Caco-2 (cell line): ENCODE measurements around the gene RB1. TPM values are rescaled to one million over a fixed set of nuclear protein-coding genes. Genes with fewer than 3 reads are reported as not detected.

ENCODE experiments used
- BruUV-seq: library from RNA; stranded (reverse); fragments of 400-500 nt; replicated peaks from 2 replicates; lab custom pipeline; 2021; lab: Mats Ljungman, UMichigan
- CTCF ChIA-PET: fragments of 300-600 bp; sonication (Branson Sonifier 250); formaldehyde crosslinking; loops from one replicate; lab custom pipeline; 2022; ENCODE audit warnings: antibody characterized with exemption; lab: Charles Lee
- POLR2A ChIA-PET: fragments of 300-600 bp; sonication (Branson Sonifier 250); formaldehyde crosslinking; loops from one replicate; lab custom pipeline; 2022; ENCODE audit warnings: antibody characterized with exemption; lab: Charles Lee
- DNase-seq, 2 experiments: peaks; one replicate each; pipeline versions ENCODE4 v3.0.0 to v3.0.0-alpha.2; 2020 to 2022
- H3K27me3 ChIP-seq: replicated peaks from 2 replicates; pipeline ENCODE4 v1.6.0; 2011; ENCODE audit warnings: low read length; ENCODE audit not compliant: control insufficient read depth, insufficient read depth
- H3K36me3 ChIP-seq: 2 replicates; pipeline ENCODE4 v1.5.1; 2011; ENCODE audit warnings: low read length; ENCODE audit not compliant: control insufficient read depth, insufficient read depth
- H3K4me1 ChIP-seq: fragments of 250-450 bp; sonication (Bioruptor Pico); 2 replicates; pipeline ENCODE4 v1.5.1; 2020; ENCODE audit warnings: mild to moderate bottlenecking
- H3K4me3 ChIP-seq: 2 replicates; pipeline ENCODE4 v1.5.1; 2011; ENCODE audit warnings: low read depth, mild to moderate bottlenecking, control low read depth, low read length
- H3K9me3 ChIP-seq: fragments of 250-450 bp; sonication (Bioruptor Pico); 2 replicates; pipeline ENCODE4 v1.5.1; 2020; ENCODE audit warnings: mild to moderate bottlenecking, moderate library complexity
- H3K27ac Mint-ChIP-seq: one replicate; pipeline ENCODE4 v1.8.0; 2022; ENCODE audit warnings: mixed read lengths; ENCODE audit not compliant: unreplicated experiment
- H3K27me3 Mint-ChIP-seq: one replicate; pipeline ENCODE4 v1.8.0; 2022; ENCODE audit warnings: mixed read lengths; ENCODE audit not compliant: insufficient read depth, unreplicated experiment
- H3K36me3 Mint-ChIP-seq: one replicate; pipeline ENCODE4 v1.8.0; 2022; ENCODE audit warnings: mild to moderate bottlenecking, mixed read lengths; ENCODE audit not compliant: insufficient read depth, unreplicated experiment
- H3K4me1 Mint-ChIP-seq: one replicate; pipeline ENCODE4 v1.8.0; 2022; ENCODE audit warnings: low read depth, mixed read lengths; ENCODE audit not compliant: unreplicated experiment
- H3K4me3 Mint-ChIP-seq: one replicate; pipeline ENCODE4 v1.8.0; 2022; ENCODE audit warnings: mild to moderate bottlenecking, moderate library complexity, mixed read lengths; ENCODE audit not compliant: unreplicated experiment
- H3K9me3 Mint-ChIP-seq: one replicate; pipeline ENCODE4 v1.8.0; 2022; ENCODE audit warnings: mixed read lengths; ENCODE audit not compliant: unreplicated experiment
- intact Hi-C: fragments of 100-400 bp; cut with micrococcal nuclease; formaldehyde crosslinking; loops from one replicate; pipeline ENCODE4 v1.10.0; 2022; ENCODE audit not compliant: unreplicated experiment
- total RNA-seq: library from RNA; stranded (reverse); gene quantifications from 2 replicates; pipeline ENCODE4 v1.2.3, GENCODE V29; 2022
- TF ChIP-seq, protein P1 (sequence below), 2 experiments: fragments of 200-600 bp in 1 of 2; IDR thresholded peaks; 1 replicate in 1 of 2; 2 replicates in 1 of 2; pipeline versions ENCODE4 v1.5.1 to v1.8.0; 2011 to 2022; ENCODE audit warnings: antibody characterized with exemption in 1 of 2, control low read depth in 1 of 2, inconsistent platforms in 1 of 2, low read depth in 1 of 2, low read length in 1 of 2, mild to moderate bottlenecking in 1 of 2, moderate library complexity in 1 of 2; ENCODE audit not compliant: insufficient read depth in 1 of 2, severe bottlenecking in 1 of 2, unreplicated experiment in 1 of 2

Gene RB1
- total RNA-seq, 1 experiment from 2014 or later = 24.1 TPM

DNA sequence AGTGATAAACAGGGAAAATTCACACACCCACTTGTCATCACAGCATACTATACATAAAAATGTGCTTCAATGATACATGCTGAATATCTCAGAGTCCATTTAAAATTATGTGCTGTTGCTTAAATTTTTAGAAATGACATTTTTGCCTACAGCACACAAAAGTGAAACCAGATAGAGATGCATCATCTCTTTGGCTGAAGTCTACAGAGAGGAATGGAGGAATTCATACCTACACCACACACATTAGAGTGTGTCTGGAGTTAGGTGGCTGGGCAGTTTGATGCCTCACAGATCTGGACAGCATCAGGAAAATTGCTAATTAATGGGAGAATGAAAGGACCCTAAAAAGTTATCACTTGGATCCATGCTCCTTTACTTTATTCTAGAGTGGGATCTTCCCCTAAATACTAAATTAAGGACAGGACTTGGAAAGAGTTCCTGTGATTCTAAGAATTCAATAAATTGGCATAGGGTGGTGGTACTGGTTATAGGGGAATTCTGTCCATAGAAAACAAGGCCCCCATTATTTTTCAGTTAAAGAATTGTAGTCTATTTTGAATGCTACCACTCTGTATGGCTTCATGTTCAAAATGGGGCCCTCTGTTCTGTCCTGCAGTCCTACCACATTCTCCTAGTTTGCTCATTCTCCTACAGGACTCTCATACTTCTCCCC, 188.0 kb downstream of the RB1 start:
- no peak overlapping the region for H3K27ac Mint-ChIP-seq
- BruUV-seq = no TSS peak

DNA sequence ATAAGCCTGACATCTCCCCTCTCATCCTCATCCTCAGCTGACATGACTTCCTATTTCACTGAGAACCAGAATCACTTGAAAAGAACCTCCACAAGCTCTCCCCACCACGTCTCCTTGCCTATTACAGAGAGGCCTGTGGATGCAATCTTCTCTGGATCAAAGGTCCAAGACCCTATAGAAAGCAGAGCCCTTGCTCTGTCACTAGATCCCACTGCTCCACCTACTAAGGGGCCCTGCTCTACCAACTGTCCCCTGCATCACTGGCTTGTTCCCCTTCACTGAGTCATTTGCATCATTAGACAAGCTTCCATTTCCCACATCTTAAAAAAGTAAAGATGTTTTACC, 188.5 kb downstream of the RB1 start:
- intact Hi-C loops = no loop called here
- H3K36me3 ChIP-seq = no peaks in the 10 kb centered on the region

More for the DNA sequence above, 188.0 kb downstream of the RB1 start:
- no peaks in the 10 kb centered on the region for H3K36me3 Mint-ChIP-seq
- DNase-seq = no peak
- H3K4me3 Mint-ChIP-seq = no peak overlapping the region
- H3K27me3 Mint-ChIP-seq = no peaks in the 10 kb centered on the region
- H3K4me1 ChIP-seq = no peaks in the 10 kb centered on the region
- no peaks in the 10 kb centered on the region for H3K9me3 ChIP-seq
- intact Hi-C loops = no loop called here
- no peaks in the 10 kb centered on the region for H3K4me1 Mint-ChIP-seq
- ChIA-PET CTCF (no interaction called here), POLR2A (no interaction called here)
- no peaks in the 10 kb centered on the region for H3K9me3 Mint-ChIP-seq
- H3K36me3 ChIP-seq = no peaks in the 10 kb centered on the region
- H3K27me3 ChIP-seq = no peaks in the 10 kb centered on the region
- H3K4me3 ChIP-seq = no peak overlapping the region
- TF ChIP-seq, protein P1, sequence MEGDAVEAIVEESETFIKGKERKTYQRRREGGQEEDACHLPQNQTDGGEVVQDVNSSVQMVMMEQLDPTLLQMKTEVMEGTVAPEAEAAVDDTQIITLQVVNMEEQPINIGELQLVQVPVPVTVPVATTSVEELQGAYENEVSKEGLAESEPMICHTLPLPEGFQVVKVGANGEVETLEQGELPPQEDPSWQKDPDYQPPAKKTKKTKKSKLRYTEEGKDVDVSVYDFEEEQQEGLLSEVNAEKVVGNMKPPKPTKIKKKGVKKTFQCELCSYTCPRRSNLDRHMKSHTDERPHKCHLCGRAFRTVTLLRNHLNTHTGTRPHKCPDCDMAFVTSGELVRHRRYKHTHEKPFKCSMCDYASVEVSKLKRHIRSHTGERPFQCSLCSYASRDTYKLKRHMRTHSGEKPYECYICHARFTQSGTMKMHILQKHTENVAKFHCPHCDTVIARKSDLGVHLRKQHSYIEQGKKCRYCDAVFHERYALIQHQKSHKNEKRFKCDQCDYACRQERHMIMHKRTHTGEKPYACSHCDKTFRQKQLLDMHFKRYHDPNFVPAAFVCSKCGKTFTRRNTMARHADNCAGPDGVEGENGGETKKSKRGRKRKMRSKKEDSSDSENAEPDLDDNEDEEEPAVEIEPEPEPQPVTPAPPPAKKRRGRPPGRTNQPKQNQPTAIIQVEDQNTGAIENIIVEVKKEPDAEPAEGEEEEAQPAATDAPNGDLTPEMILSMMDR (IDR thresholded peaks at IDR 0.05; ENCODE audit: insufficient read depth in 1 of 2, low read depth in 1 of 2, low read length in 1 of 2, severe bottlenecking in 1 of 2, unreplicated experiment in 1 of 2) = no peak

DNA sequence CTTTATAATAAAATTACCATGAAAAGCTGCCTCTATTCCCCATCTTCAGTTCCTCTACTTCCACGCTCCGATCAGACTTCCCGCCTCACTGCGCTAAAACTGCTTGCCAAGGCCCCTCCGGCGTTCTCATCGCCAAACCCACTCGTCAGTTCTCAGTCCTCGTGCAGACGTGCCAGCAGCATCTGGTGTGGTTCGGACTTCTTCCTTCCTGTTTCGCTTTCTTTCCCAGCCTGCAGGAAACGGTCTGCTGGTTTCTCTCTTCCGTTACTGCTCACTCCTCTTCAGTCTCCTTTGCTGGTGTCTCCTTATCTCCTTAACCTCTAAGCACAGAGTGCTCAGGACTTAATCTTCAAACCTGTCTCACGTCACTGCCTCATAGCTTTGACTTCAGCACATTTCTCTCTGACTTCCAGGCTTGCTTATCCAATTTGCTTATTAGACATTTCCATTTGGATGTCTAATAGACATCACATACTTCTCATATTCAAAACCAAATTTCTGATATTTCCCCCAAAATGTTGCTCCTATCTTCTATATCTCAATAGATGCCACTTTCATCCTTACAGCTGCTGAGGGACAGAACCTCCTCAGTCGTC, 189.0 kb downstream of the RB1 start:
- POLR2A ChIA-PET = no interaction called here
- H3K4me1 Mint-ChIP-seq = no peaks in the 10 kb centered on the region
- Histone ChIP-seq H3K4me1 (no peaks in the 10 kb centered on the region), H3K9me3 (no peaks in the 10 kb centered on the region), H3K27me3 (no peaks in the 10 kb centered on the region), H3K36me3 (no peaks in the 10 kb centered on the region), H3K4me3 (peak overlapping the region; percentile 0; the same call in 1 of the 2 replicates)
- intact Hi-C loops = no loop called here
- no TSS peak for BruUV-seq
- no peak for DNase-seq
- TF ChIP-seq, protein P1 (IDR thresholded peaks at IDR 0.05; ENCODE audit: insufficient read depth in 1 of 2, low read depth in 1 of 2, low read length in 1 of 2, severe bottlenecking in 1 of 2, unreplicated experiment in 1 of 2) = no peak
- CTCF ChIA-PET = no interaction called here
- H3K27ac Mint-ChIP-seq = no peak overlapping the region
- no peaks in the 10 kb centered on the region for H3K9me3 Mint-ChIP-seq
- H3K36me3 Mint-ChIP-seq = no peaks in the 10 kb centered on the region
- H3K4me3 Mint-ChIP-seq = no peak overlapping the region
- no peaks in the 10 kb centered on the region for H3K27me3 Mint-ChIP-seq

More for the DNA sequence above, 188.5 kb downstream of the RB1 start:
- H3K4me3 Mint-ChIP-seq = no peak overlapping the region
- TF ChIP-seq, protein P1 (IDR thresholded peaks at IDR 0.05; ENCODE audit: insufficient read depth in 1 of 2, low read depth in 1 of 2, low read length in 1 of 2, severe bottlenecking in 1 of 2, unreplicated experiment in 1 of 2) = no peak
- CTCF ChIA-PET = no interaction called here
- H3K27me3 Mint-ChIP-seq = no peaks in the 10 kb centered on the region
- H3K27ac Mint-ChIP-seq = no peak overlapping the region
- H3K9me3 Mint-ChIP-seq = no peaks in the 10 kb centered on the region
- Histone ChIP-seq H3K9me3 (no peaks in the 10 kb centered on the region), H3K27me3 (no peaks in the 10 kb centered on the region), H3K4me1 (no peaks in the 10 kb centered on the region), H3K4me3 (no peak overlapping the region)
- BruUV-seq = no TSS peak
- POLR2A ChIA-PET = no interaction called here
- H3K4me1 Mint-ChIP-seq = no peaks in the 10 kb centered on the region
- no peak for DNase-seq
- no peaks in the 10 kb centered on the region for H3K36me3 Mint-ChIP-seq
